GM21717 (cell line): Measurements from ENCODE around the gene PIP5KL1.
"Not testable (repeated sequence)": the region's sequence is repeated elsewhere in the genome, so short reads cannot be mapped to it uniquely, and the experiment has no call there.

ENCODE experiments used
- ATAC-seq: cut with Tn5 transposase; IDR thresholded peaks from one replicate; pipeline ENCODE4 v1.9.1; 2021; ENCODE audit warnings: mild to moderate bottlenecking, moderate library complexity; ENCODE audit not compliant: unreplicated experiment

The PIP5KL1 gene

GRCh38 chr9:127896395-127897192, 34.0 kb downstream of the PIP5KL1 start:
- no peak for ATAC-seq

GRCh38 chr9:127895811-127896210, 34.8 kb downstream of the PIP5KL1 start:
- no peak for ATAC-seq

GRCh38 chr9:127893392-127893791, 37.2 kb downstream of the PIP5KL1 start:
- ATAC-seq: no peak

- ATAC-seq: no peak
These were observed 37.7 kb downstream of the PIP5KL1 start for GRCh38 chr9:127892831-127893230.

- ATAC-seq: no peak
These were observed 40.5 kb downstream of the PIP5KL1 start for GRCh38 chr9:127890053-127890452.

- no peak for ATAC-seq
These were observed 42.8 kb downstream of the PIP5KL1 start for GRCh38 chr9:127887792-127888191.

GRCh38 chr9:127886401-127886972, 44.1 kb downstream of the PIP5KL1 start:
- no peak for ATAC-seq

- no peak for ATAC-seq
These were observed 44.9 kb downstream of the PIP5KL1 start for GRCh38 chr9:127885508-127886281.

- no peak for ATAC-seq
These were observed 45.5 kb downstream of the PIP5KL1 start for GRCh38 chr9:127884976-127885490.

GRCh38 chr9:127884427-127884911, 46.1 kb downstream of the PIP5KL1 start:
- no peak for ATAC-seq

GRCh38 chr9:127883959-127884358, 46.6 kb downstream of the PIP5KL1 start:
- ATAC-seq: no peak

GRCh38 chr9:127881715-127882114, 48.9 kb downstream of the PIP5KL1 start:
- not testable (repeated sequence) for ATAC-seq

- ATAC-seq: no peak
These were observed 50.4 kb downstream of the PIP5KL1 start for GRCh38 chr9:127880143-127880542.

- ATAC-seq: no peak
These were observed 51.8 kb downstream of the PIP5KL1 start for GRCh38 chr9:127878652-127879390.

GRCh38 chr9:127878001-127878651, 52.5 kb downstream of the PIP5KL1 start:
- ATAC-seq: no peak

- ATAC-seq: no peak
These were observed 53.0 kb downstream of the PIP5KL1 start, which contains the start of gene AK1 for GRCh38 chr9:127877566-127877998. Gene AK1 (minus strand): TSS chr9:127877675. CDS start chr9:127874617, 3,058 bp downstream.

GRCh38 chr9:127876764-127877562, 53.6 kb downstream of the PIP5KL1 start:
- no peak for ATAC-seq

- no peak for ATAC-seq
These were observed 54.4 kb downstream of the PIP5KL1 start for GRCh38 chr9:127876026-127876763.
